HEK293T (cell line): ENCODE data around the gene TMEFF2.

Source experiments
- ARNT ChIP-seq: fragments of 450-650 bp; IDR thresholded peaks from 2 replicates; pipeline ENCODE4 v1.6.1; 2017; ENCODE audit warnings: mild to moderate bottlenecking
- BHLHE40 ChIP-seq: fragments of 450-650 bp; IDR thresholded peaks from 2 replicates; pipeline ENCODE4 v1.6.1; 2016; ENCODE audit warnings: mild to moderate bottlenecking, moderate library complexity, borderline replicate concordance
- CTBP1 ChIP-seq: fragments of 450-650 bp; IDR thresholded peaks from 2 replicates; pipeline ENCODE4 v1.6.1; 2016; ENCODE audit warnings: borderline replicate concordance
- ELF4 ChIP-seq: fragments of 450-650 bp; IDR thresholded peaks from 2 replicates; pipeline ENCODE4 v1.6.1; 2017; ENCODE audit warnings: antibody characterized with exemption
- FOXA1 ChIP-seq: fragments of 450-650 bp; IDR thresholded peaks from 2 replicates; pipeline ENCODE4 v1.6.1; 2016; ENCODE audit warnings: mild to moderate bottlenecking
- FOXK2 ChIP-seq: fragments of 450-650 bp; IDR thresholded peaks from 2 replicates; pipeline ENCODE4 v1.6.1; 2016; ENCODE audit warnings: mild to moderate bottlenecking
- FOXM1 ChIP-seq: fragments of 450-650 bp; IDR thresholded peaks from 2 replicates; pipeline ENCODE4 v1.6.1; 2017; ENCODE audit warnings: mild to moderate bottlenecking, borderline replicate concordance
- L3MBTL2 ChIP-seq: fragments of 450-650 bp; conservative IDR thresholded peaks from 2 replicates; pipeline ENCODE4 v1.6.1; 2016; ENCODE audit warnings: mild to moderate bottlenecking
- LEF1 ChIP-seq: fragments of 450-650 bp; IDR thresholded peaks from 2 replicates; pipeline ENCODE4 v1.6.1; 2017; ENCODE audit warnings: mild to moderate bottlenecking, borderline replicate concordance
- NFRKB ChIP-seq: fragments of 450-650 bp; IDR thresholded peaks from 2 replicates; pipeline ENCODE4 v1.6.1; 2016; ENCODE audit warnings: mild to moderate bottlenecking, moderate library complexity
- SP1 ChIP-seq: fragments of 450-650 bp; IDR thresholded peaks from 2 replicates; pipeline ENCODE4 v1.6.1; 2017
- SUZ12 ChIP-seq: fragments of 450-650 bp; IDR thresholded peaks from 2 replicates; pipeline ENCODE4 v1.6.1; 2016; ENCODE audit warnings: mild to moderate bottlenecking
- ZNF384 ChIP-seq: fragments of 450-650 bp; IDR thresholded peaks from 2 replicates; pipeline ENCODE4 v1.6.1; 2016
- TF ChIP-seq, protein P1 (sequence below): fragments of 450-650 bp; IDR thresholded peaks from 2 replicates; pipeline ENCODE4 v1.6.1; 2016

DNA sequence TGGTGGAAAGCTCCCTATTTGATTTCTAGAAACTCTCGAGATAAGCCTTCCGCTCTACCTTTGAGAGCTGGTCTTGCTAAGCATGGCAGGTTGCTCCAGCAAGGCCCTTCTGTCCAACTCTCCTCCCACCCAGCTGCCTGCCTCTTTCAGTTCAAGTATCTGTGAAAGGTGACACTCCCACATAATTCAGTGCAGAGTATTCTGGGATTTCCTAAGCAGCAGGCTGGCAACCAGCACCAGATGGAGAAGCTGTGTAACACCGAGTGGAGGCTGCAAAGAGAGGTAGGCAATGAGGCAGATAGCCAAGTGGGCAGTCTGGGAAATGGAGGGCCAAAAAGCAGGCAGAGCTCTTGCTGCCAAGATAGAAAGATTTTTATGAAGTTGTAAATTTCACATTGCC lies 259.5 kb downstream of the TMEFF2 start:
- TF ChIP-seq FOXA1 (no peak), CTBP1 (no peak), SP1 (no peak), FOXM1 (no peak), FOXK2 (no peak), SUZ12 (no peak), LEF1 (no peak), ZNF384 (no peak), ELF4 (no peak), ARNT (no peak), BHLHE40 (no peak), L3MBTL2 (no peak), NFRKB (no peak)
- TF ChIP-seq, protein P1, sequence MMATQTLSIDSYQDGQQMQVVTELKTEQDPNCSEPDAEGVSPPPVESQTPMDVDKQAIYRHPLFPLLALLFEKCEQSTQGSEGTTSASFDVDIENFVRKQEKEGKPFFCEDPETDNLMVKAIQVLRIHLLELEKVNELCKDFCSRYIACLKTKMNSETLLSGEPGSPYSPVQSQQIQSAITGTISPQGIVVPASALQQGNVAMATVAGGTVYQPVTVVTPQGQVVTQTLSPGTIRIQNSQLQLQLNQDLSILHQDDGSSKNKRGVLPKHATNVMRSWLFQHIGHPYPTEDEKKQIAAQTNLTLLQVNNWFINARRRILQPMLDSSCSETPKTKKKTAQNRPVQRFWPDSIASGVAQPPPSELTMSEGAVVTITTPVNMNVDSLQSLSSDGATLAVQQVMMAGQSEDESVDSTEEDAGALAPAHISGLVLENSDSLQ, result no peak
